ENCODE results near the gene HIVEP3.

Gene HIVEP3

GRCh38 chr1:41868241-41868998 lies 50.3 kb downstream of the HIVEP3 start:
- no peak for DNase-seq

GRCh38 chr1:41866285-41866684 lies 52.4 kb downstream of the HIVEP3 start:
- DNase-seq = no peak

- no peak for DNase-seq
Observed at GRCh38 chr1:41864471-41865040, 54.2 kb downstream of the HIVEP3 start.

GRCh38 chr1:41863718-41864117 lies 55.0 kb downstream of the HIVEP3 start:
- no peak for DNase-seq

- DNase-seq = peak; percentile 23
Observed at GRCh38 chr1:41862384-41863221, 56.1 kb downstream of the HIVEP3 start.

GRCh38 chr1:41861535-41862383 lies 57.0 kb downstream of the HIVEP3 start:
- no peak for DNase-seq

GRCh38 chr1:41860771-41861170 lies 58.0 kb downstream of the HIVEP3 start:
- DNase-seq = no peak

- DNase-seq = no peak
Observed at GRCh38 chr1:41860214-41860613, 58.5 kb downstream of the HIVEP3 start.

GRCh38 chr1:41859686-41860085 lies 59.0 kb downstream of the HIVEP3 start:
- no peak for DNase-seq

GRCh38 chr1:41856944-41857285 lies 61.8 kb downstream of the HIVEP3 start:
- no peak for DNase-seq

GRCh38 chr1:41856151-41856943 lies 62.4 kb downstream of the HIVEP3 start:
- DNase-seq = no peak

- DNase-seq = no peak
Observed at GRCh38 chr1:41855713-41856112, 63.0 kb downstream of the HIVEP3 start.

GRCh38 chr1:41853907-41854306 lies 64.8 kb downstream of the HIVEP3 start:
- DNase-seq = no peak

- no peak for DNase-seq
Observed at GRCh38 chr1:41852091-41852490, 66.6 kb downstream of the HIVEP3 start.

GRCh38 chr1:41851589-41851988 lies 67.1 kb downstream of the HIVEP3 start:
- no peak for DNase-seq

GRCh38 chr1:41850029-41850428 lies 68.7 kb downstream of the HIVEP3 start:
- no peak for DNase-seq

GRCh38 chr1:41849211-41849759 lies 69.4 kb downstream of the HIVEP3 start:
- no peak for DNase-seq

- no peak for DNase-seq
Observed at GRCh38 chr1:41848216-41848952, 70.3 kb downstream of the HIVEP3 start.

GRCh38 chr1:41847733-41848132 lies 71.0 kb downstream of the HIVEP3 start:
- DNase-seq = no peak

- no peak for DNase-seq
Observed at GRCh38 chr1:41846625-41847405, 71.9 kb downstream of the HIVEP3 start.

Data from activated T-cell treated with anti-CD3 and anti-CD28 coated beads for 4 hours (primary cell).